Measurements from ENCODE around the gene PKP3. TPM values are rescaled to one million over a fixed set of nuclear protein-coding genes. Genes with fewer than 3 reads are reported as not detected.
"Not testable (repeated sequence)": the region's sequence is repeated elsewhere in the genome, so short reads cannot be mapped to it uniquely, and the experiment has no call there.

Gene PKP3
- polyA plus RNA-seq, 3 donors: 1.0 to 15.4 (median 3.4) TPM

GRCh38 chr11:404551-405264, 10.7 kb downstream of the PKP3 start:
- no peak overlapping the region for H3K27ac ChIP-seq (ENCODE audit: low read depth, low read length)

GRCh38 chr11:405323-405953, 11.4 kb downstream of the PKP3 start:
- WGBS, 3 donors: 66 to 75% (median 67%) methylated on average over 17 of the region's 17 CpGs

More at GRCh38 chr11:404551-405264, 10.7 kb downstream of the PKP3 start:
- 91 to 93% (median 92%) methylated on average over 14 of the region's 14 CpGs for WGBS, 3 donors

GRCh38 chr11:405954-406795, 12.2 kb downstream of the PKP3 start:
- no peak overlapping the region for H3K27ac ChIP-seq (ENCODE audit: low read depth, low read length)
- 62 to 79% (median 64%) methylated on average over 43 to 47 of the region's 47 CpGs for WGBS, 3 donors

More at GRCh38 chr11:405323-405953, 11.4 kb downstream of the PKP3 start:
- no peak overlapping the region for H3K27ac ChIP-seq (ENCODE audit: low read depth, low read length)

GRCh38 chr11:406796-407650, 13.0 kb downstream of the PKP3 start:
- H3K27ac ChIP-seq (ENCODE audit: low read depth, low read length): no peak overlapping the region
- whole genome bisulfite sequencing, 3 donors: 6 to 17% (median 6%) methylated on average over 66 to 90 of the region's 91 CpGs

- 73 to 79% (median 79%) methylated on average over 25 to 28 of the region's 28 CpGs for WGBS, 3 donors
- no peak overlapping the region for H3K27ac ChIP-seq (ENCODE audit: low read depth, low read length)
Observed at GRCh38 chr11:407651-408123, 13.7 kb downstream of the PKP3 start.

DNA sequence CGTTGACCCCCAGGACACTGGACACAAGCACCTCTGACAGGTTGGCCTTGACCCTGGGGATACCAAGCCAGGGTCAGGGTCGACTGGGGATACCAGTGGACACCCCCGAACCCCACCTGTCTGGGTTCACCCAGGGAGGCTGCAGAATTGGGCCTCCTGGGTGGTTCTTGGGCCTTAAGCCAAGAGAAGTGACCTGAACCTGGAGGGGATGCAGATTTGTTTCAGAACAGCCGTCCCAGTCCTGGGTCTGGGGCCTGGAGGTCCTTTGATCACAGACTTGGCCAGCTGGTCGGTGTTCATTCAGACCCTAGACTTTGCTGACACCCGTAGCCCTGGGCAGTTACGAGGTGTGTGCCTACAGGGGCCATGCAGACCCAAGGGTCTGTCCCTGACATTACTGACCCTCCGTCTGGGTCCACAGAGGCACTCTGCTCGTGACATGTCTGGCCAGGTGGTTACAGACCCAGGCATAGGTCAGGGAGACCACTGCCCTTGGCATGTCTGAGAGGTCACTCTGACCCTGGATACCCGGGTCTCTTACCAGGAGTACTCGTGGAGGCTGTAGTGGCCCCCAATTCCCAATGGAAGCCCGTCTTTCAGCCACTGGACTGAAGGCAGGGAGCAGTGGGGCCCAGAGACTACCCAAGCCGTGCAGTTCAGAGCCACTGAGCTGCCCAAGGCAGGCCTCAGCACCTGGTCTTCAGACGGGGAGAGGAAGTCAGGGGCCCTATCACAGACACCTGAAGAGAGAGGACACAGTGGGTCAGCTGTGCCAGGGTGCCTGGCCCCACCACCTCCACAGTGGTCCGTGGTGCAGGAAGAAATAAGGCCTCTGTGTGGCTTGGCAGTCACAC, 14.4 kb downstream of the PKP3 start:
- no peak overlapping the region for H3K27ac ChIP-seq (ENCODE audit: low read depth, low read length)
- 87 to 92% (median 89%) methylated on average over 15 of the region's 15 CpGs for WGBS, 3 donors

- H3K27ac ChIP-seq (ENCODE audit: low read depth, low read length): no peak overlapping the region
- 85 to 87% (median 86%) methylated on average over 7 of the region's 7 CpGs for WGBS, 3 donors
Observed at GRCh38 chr11:409008-409599, 15.1 kb downstream of the PKP3 start.

- 59 to 73% (median 71%) methylated on average over 18 of the region's 18 CpGs for WGBS, 3 donors
- no peak overlapping the region for H3K27ac ChIP-seq (ENCODE audit: low read depth, low read length)
Observed at GRCh38 chr11:409600-410483, 15.8 kb downstream of the PKP3 start.

DNA sequence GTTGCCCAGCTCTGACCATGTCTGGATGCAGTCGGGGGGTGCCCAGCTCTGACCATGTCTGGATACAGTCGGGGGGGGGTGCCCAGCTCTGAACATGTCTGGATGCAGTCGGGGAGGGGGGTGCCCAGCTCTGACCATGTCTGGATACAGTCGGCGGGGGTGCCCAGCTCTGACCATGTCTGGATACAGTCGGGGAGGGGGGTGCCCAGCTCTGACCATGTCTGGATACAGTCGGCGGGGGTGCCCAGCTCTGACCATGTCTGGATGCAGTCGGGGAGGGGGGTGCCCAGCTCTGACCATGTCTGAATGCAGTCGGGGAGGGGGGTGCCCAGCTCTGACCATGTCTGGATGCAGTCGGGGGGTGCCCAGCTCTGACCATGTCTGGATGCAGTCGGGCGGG, 16.7 kb downstream of the PKP3 start:
- 88 to 92% (median 91%) methylated on average over 12 to 13 of the region's 13 CpGs for WGBS, 3 donors
- H3K27ac ChIP-seq (ENCODE audit: low read depth, low read length): not testable (repeated sequence)

DNA sequence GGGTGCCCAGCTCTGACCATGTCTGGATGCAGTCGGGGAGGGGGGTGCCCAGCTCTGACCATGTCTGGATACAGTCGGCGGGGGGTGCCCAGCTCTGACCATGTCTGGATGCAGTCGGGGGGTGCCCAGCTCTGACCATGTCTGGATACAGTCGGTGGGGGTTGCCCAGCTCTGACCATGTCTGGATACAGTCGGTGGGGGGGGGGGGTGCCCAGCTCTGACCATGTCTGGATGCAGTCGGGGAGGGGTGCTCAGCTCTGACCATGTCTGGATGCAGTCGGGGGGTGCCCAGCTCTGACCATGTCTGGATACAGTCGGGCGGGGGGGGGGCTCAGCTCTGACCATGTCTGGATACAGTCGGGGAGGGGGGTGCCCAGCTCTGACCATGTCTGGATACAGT, 17.5 kb downstream of the PKP3 start:
- WGBS, 3 donors: 84 to 88% (median 85%) methylated on average over 8 to 9 of the region's 11 CpGs

GRCh38 chr11:412641-413119, 18.7 kb downstream of the PKP3 start:
- WGBS, 3 donors: 82 to 86% (median 84%) methylated on average over 13 to 15 of the region's 15 CpGs
- H3K27ac ChIP-seq (ENCODE audit: low read depth, low read length): no peak overlapping the region

More for the DNA sequence above, 17.5 kb downstream of the PKP3 start:
- H3K27ac ChIP-seq (ENCODE audit: low read depth, low read length): not testable (repeated sequence)

GRCh38 chr11:413120-414081, 19.4 kb downstream of the PKP3 start:
- WGBS, 3 donors: 37 to 57% (median 40%) methylated on average over 13 of the region's 14 CpGs

DNA sequence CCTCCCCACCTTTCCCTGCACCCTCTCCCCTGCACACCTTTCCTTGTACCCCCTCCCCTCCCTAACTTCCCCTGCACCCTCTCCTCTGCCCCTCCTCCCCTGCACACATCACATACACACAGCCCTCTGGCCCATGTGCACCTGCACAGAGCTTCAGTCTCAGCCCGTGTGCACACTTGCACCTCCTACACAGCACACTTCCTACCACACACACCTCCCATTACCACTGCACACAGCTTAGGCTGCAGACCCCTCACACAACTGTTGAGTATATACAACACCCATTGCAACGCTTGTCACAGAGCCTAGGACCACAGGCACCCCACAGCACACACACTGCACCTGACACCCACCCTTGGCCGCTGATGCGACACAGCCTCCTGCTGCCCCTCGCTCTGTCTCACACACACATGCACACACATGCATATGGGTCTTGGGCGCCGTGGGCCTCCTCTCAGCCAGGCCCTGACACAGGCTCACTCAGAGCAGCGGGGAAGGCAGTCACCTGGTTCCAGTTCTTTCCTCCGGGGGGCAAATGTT, 20.4 kb downstream of the PKP3 start:
- no peak overlapping the region for H3K27ac ChIP-seq (ENCODE audit: low read depth, low read length)
- WGBS, 3 donors: 28 to 63% (median 36%) methylated on average over 9 of the region's 9 CpGs

More at GRCh38 chr11:413120-414081, 19.4 kb downstream of the PKP3 start:
- no peak overlapping the region for H3K27ac ChIP-seq (ENCODE audit: low read depth, low read length)

- 53 to 69% (median 67%) methylated on average over 5 of the region's 5 CpGs for WGBS, 3 donors
- H3K27ac ChIP-seq (ENCODE audit: low read depth, low read length): no peak overlapping the region
Observed at GRCh38 chr11:415640-416041, 21.6 kb downstream of the PKP3 start.
